WI38 (cell line): ENCODE data around the gene DLGAP1.

Experiments used
- H3K4me3 ChIP-seq: 2 replicates; pipeline ENCODE4 v1.5.1; 2011; ENCODE audit warnings: low read depth, mild to moderate bottlenecking, control low read depth, low read length
- TF ChIP-seq, protein P1 (sequence below): IDR thresholded peaks from 2 replicates; pipeline ENCODE4 v1.5.1; 2012; ENCODE audit warnings: low read depth, mild to moderate bottlenecking, control low read depth, low read length

Gene DLGAP1

DNA sequence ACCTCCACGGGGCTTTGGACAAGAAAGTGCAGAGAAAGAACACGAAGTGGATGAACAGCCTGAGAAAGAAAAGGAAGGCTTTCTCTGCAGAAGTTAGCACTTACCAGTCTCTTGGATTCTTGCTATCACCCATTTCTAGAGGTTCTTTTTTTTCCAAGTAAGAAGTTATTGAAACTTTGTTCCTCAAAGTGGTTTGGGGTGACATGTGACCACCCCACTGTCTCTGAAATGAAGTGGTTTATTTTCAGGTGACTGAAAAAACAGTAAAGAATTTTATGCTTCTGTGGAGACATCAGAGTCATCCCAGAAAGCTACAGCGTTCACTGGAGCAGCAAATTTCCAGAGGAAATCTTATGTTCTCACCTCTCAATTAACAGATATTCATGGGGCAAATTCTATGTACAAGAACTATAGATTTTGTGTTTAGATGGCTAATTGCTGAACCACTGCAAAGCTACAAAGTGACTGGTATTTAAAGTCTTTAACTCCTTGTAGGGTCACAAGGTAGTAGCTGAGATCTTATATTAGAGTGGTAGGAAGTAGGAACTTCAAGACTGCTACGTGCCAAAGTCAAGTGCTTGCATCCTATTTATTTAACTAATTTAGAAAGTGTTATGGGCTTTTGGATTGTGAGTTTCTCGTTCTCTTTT, 737.6 kb downstream of the DLGAP1 start:
- TF ChIP-seq, protein P1, sequence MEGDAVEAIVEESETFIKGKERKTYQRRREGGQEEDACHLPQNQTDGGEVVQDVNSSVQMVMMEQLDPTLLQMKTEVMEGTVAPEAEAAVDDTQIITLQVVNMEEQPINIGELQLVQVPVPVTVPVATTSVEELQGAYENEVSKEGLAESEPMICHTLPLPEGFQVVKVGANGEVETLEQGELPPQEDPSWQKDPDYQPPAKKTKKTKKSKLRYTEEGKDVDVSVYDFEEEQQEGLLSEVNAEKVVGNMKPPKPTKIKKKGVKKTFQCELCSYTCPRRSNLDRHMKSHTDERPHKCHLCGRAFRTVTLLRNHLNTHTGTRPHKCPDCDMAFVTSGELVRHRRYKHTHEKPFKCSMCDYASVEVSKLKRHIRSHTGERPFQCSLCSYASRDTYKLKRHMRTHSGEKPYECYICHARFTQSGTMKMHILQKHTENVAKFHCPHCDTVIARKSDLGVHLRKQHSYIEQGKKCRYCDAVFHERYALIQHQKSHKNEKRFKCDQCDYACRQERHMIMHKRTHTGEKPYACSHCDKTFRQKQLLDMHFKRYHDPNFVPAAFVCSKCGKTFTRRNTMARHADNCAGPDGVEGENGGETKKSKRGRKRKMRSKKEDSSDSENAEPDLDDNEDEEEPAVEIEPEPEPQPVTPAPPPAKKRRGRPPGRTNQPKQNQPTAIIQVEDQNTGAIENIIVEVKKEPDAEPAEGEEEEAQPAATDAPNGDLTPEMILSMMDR = no peak
- no peak overlapping the region for H3K4me3 ChIP-seq

- TF ChIP-seq, protein P1 = no peak
- H3K4me3 ChIP-seq = no peak overlapping the region
These were observed 738.9 kb downstream of the DLGAP1 start for GRCh38 chr18:3716116-3716660.

GRCh38 chr18:3715231-3716080, 739.7 kb downstream of the DLGAP1 start:
- TF ChIP-seq, protein P1 = no peak

GRCh38 chr18:3713708-3714107, 741.4 kb downstream of the DLGAP1 start:
- TF ChIP-seq, protein P1 = no peak
- no peak overlapping the region for H3K4me3 ChIP-seq

More at GRCh38 chr18:3715231-3716080, 739.7 kb downstream of the DLGAP1 start:
- no peak overlapping the region for H3K4me3 ChIP-seq

DNA sequence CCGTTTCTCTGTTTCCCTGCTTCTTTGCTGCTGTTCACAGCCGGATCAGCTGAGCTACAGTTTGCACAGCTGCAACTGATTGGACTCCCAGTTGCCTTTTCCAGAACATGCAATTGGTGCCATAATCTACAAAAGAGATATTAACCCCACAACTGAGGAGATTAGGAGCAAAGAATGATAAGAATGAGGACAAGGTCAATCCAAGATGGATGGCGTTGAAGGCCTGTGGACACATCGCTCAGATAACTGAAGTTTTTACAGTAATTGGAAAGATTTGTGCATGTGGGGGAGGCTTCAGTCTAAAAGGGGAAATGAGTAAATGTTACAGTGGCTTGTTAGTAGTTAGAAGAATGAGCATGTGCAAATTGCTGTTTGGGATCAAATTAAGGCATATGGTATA, 741.9 kb downstream of the DLGAP1 start:
- TF ChIP-seq, protein P1 = no peak
- H3K4me3 ChIP-seq = no peak overlapping the region

- TF ChIP-seq, protein P1 = no peak
These were observed 742.6 kb downstream of the DLGAP1 start for GRCh38 chr18:3712491-3712890.

DNA sequence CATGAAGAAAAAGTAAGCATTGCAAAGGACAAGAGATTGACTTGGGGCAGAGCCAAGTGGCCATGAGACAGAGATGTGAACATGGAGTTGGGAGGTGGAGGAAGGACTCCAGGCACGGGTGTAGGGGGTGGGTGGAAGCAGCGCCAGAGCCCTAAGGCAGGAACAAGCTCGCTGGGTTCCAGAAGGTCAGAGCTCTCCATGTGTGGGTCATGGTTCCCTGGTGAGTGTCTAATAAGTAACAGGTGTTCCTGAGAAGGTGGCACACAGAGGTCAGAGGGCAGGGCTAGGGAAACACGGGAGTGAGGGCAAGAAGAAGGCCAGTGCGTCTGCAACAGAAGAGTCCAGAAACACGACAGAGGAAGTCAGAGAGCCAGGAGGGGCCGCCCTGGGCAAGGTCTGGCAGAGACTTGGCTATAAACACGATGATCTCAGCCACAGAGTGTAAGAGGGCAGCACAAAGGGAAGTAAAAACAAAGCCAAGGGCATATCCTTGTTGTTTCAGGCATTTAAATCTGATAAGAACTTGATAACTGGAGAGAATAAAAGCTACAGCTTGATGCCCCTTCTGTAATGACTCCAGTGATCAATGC, 744.3 kb downstream of the DLGAP1 start:
- no peak overlapping the region for H3K4me3 ChIP-seq

More at GRCh38 chr18:3712491-3712890, 742.6 kb downstream of the DLGAP1 start:
- H3K4me3 ChIP-seq = no peak overlapping the region

More for the DNA sequence above, 744.3 kb downstream of the DLGAP1 start:
- TF ChIP-seq, protein P1 = no peak
